Measurements from ENCODE around the gene LMF2. TPM values are rescaled to one million over a fixed set of nuclear protein-coding genes. Genes with fewer than 3 reads are reported as not detected.

LMF2 gene
- total RNA-seq: 76.6 and 82.9 TPM in 2 replicates
- long read RNA-seq: 0 reads

GRCh38 chr22:50507421-50507990, at the start of gene LMF2:
Gene LMF2, minus strand, starts transcription at chr22:50507702. Its CDS starts 27 bp downstream, at chr22:50507675.
- Mint-ChIP-seq H3K4me3 (peak within 1 kb of the TSS; percentile 95), H3K4me1 (peaks cover 16% of the 10 kb centered on the region), H3K9me3 (no peaks in the 10 kb centered on the region), H3K27me3 (ENCODE audit: low read depth) (no peaks in the 10 kb centered on the region), H3K27ac (ENCODE audit: unreplicated experiment) (peak within 1 kb of the TSS; percentile 99), H3K36me3 (ENCODE audit: low read depth) (no peaks in the 10 kb centered on the region)
- TF ChIP-seq CTCF (conservative IDR thresholded peaks at IDR 0.05): no peak
- DNase-seq (ENCODE audit: low read depth, low spot score): peak; percentile 91

- H3K27me3 Mint-ChIP-seq (ENCODE audit: low read depth): peaks cover 35% of the 10 kb centered on the region
- H3K27ac Mint-ChIP-seq (ENCODE audit: unreplicated experiment): no peak overlapping the region
- H3K4me3 Mint-ChIP-seq: no peak overlapping the region
- no peak for TF ChIP-seq CTCF (conservative IDR thresholded peaks at IDR 0.05)
- DNase-seq (ENCODE audit: low read depth, low spot score): no peak
- H3K36me3 Mint-ChIP-seq (ENCODE audit: low read depth): no peaks in the 10 kb centered on the region
- H3K9me3 Mint-ChIP-seq: no peaks in the 10 kb centered on the region
- H3K4me1 Mint-ChIP-seq: peaks cover 3% of the 10 kb centered on the region
Measured at GRCh38 chr22:50556703-50557102, 49.2 kb upstream of the LMF2 start.

DNA sequence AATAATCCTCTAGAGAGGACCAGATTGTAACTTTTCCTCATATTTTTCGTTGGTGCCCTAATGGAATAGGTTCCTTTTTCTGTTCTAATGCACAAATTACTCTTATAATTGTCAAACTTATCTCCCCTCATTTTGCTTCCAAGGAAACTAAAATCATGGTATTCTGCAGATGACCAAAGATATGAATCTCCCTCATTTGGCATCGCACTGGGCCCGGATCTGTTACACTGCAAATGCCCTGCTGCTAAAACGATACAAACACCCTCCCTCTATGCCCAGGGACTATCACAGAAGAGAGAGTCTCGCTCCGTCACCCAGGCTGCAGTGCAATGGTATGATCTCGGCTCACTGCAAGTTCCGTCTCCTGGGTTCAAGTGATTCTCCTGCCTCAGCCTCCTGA, 45.8 kb upstream of the LMF2 start:
- Mint-ChIP-seq H3K27ac (ENCODE audit: unreplicated experiment) (no peak overlapping the region), H3K9me3 (no peaks in the 10 kb centered on the region), H3K27me3 (ENCODE audit: low read depth) (peaks cover 9% of the 10 kb centered on the region), H3K36me3 (ENCODE audit: low read depth) (no peaks in the 10 kb centered on the region), H3K4me3 (no peak overlapping the region), H3K4me1 (no peaks in the 10 kb centered on the region)
- no peak for DNase-seq (ENCODE audit: low read depth, low spot score)
- no peak for TF ChIP-seq CTCF (conservative IDR thresholded peaks at IDR 0.05)

GRCh38 chr22:50551160-50551752, 43.8 kb upstream of the LMF2 start:
- Mint-ChIP-seq H3K27me3 (ENCODE audit: low read depth) (peaks cover 4% of the 10 kb centered on the region), H3K27ac (ENCODE audit: unreplicated experiment) (no peak overlapping the region), H3K9me3 (no peaks in the 10 kb centered on the region), H3K4me1 (no peaks in the 10 kb centered on the region), H3K4me3 (no peak overlapping the region), H3K36me3 (ENCODE audit: low read depth) (no peaks in the 10 kb centered on the region)
- DNase-seq (ENCODE audit: low read depth, low spot score): no peak
- TF ChIP-seq CTCF (conservative IDR thresholded peaks at IDR 0.05): no peak

DNA sequence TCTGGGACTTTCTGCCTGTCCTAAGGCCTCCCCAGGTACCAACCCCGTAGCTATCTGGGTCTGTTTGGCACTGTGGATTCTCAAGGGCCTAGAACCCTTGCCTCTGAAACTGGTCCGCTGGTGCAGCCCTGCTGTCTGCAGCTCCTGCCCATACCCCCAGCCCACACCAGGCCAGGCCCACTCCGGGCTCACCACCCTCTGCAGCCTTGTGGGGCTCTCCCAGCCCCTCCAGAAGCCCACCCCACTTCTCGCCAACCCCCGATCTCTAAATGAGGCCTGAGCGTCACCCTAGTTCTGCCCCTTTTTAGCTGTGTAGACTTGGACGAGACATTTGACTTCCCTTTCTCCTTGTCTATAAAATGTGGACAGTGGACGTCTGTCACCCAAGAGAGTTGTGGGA, 42.9 kb upstream of the LMF2 start:
- H3K4me3 Mint-ChIP-seq: no peak overlapping the region
- H3K27me3 Mint-ChIP-seq (ENCODE audit: low read depth): peaks cover 3% of the 10 kb centered on the region
- TF ChIP-seq CTCF (conservative IDR thresholded peaks at IDR 0.05): no peak
- no peaks in the 10 kb centered on the region for H3K9me3 Mint-ChIP-seq
- DNase-seq (ENCODE audit: low read depth, low spot score): no peak
- H3K27ac Mint-ChIP-seq (ENCODE audit: unreplicated experiment): no peak overlapping the region
- H3K4me1 Mint-ChIP-seq: no peaks in the 10 kb centered on the region
- no peaks in the 10 kb centered on the region for H3K36me3 Mint-ChIP-seq (ENCODE audit: low read depth)
